Mononuclear cell (primary cell): ENCODE results near the gene ALDH8A1. TPM values are rescaled to one million over a fixed set of nuclear protein-coding genes. Genes with fewer than 3 reads are reported as not detected.
"Not testable (repeated sequence)": the region's sequence is repeated elsewhere in the genome, so short reads cannot be mapped to it uniquely, and the experiment has no call there.

Source experiments
- H3K27me3 ChIP-seq: 2 replicates; pipeline ENCODE4 v1.6.0; 2011; ENCODE audit warnings: low read length, control low read depth; ENCODE audit not compliant: insufficient read depth
- H3K4me1 ChIP-seq: 2 replicates; pipeline ENCODE4 v1.5.1; 2011; ENCODE audit warnings: mild to moderate bottlenecking, low read length, control low read depth; ENCODE audit not compliant: insufficient read depth
- H3K4me3 ChIP-seq: 2 replicates; pipeline ENCODE4 v1.5.1; 2011; ENCODE audit warnings: mild to moderate bottlenecking, low read length, moderate library complexity
- H3K9me3 ChIP-seq: 2 replicates; pipeline ENCODE4 v1.5.1; 2011; ENCODE audit warnings: low read depth, mild to moderate bottlenecking, control low read depth, low read length
- total RNA-seq: library from RNA; depleted of rRNA; stranded (reverse); fragments of >200 nt; gene quantifications from one replicate; pipeline ENCODE4 v1.2.3, GENCODE V29; 2012

ALDH8A1 gene
- total RNA-seq, 1 donor, result 1.5 TPM

GRCh38 chr6:134908906-134909516 is 40.9 kb downstream of the ALDH8A1 start:
- Histone ChIP-seq H3K4me3 (no peak overlapping the region), H3K9me3 (no peaks in the 10 kb centered on the region), H3K4me1 (no peaks in the 10 kb centered on the region), H3K27me3 (no peaks in the 10 kb centered on the region)

- not testable (repeated sequence) for H3K27me3 ChIP-seq, H3K4me3 ChIP-seq, H3K9me3 ChIP-seq, H3K4me1 ChIP-seq
Observed at GRCh38 chr6:134904731-134905130, 45.2 kb downstream of the ALDH8A1 start.

- H3K4me1 ChIP-seq, result no peaks in the 10 kb centered on the region
- no peaks in the 10 kb centered on the region for H3K9me3 ChIP-seq
- no peaks in the 10 kb centered on the region for H3K27me3 ChIP-seq
- no peak overlapping the region for H3K4me3 ChIP-seq
Observed at GRCh38 chr6:134903448-134903847, 46.5 kb downstream of the ALDH8A1 start.

GRCh38 chr6:134902936-134903335 is 47.0 kb downstream of the ALDH8A1 start:
- H3K27me3 ChIP-seq, result no peaks in the 10 kb centered on the region
- H3K9me3 ChIP-seq, result no peaks in the 10 kb centered on the region
- no peaks in the 10 kb centered on the region for H3K4me1 ChIP-seq
- H3K4me3 ChIP-seq, result no peak overlapping the region

- H3K4me1 ChIP-seq, result no peaks in the 10 kb centered on the region
- H3K9me3 ChIP-seq, result no peaks in the 10 kb centered on the region
- no peak overlapping the region for H3K4me3 ChIP-seq
- no peaks in the 10 kb centered on the region for H3K27me3 ChIP-seq
Observed at GRCh38 chr6:134902074-134902861, 47.6 kb downstream of the ALDH8A1 start.

DNA sequence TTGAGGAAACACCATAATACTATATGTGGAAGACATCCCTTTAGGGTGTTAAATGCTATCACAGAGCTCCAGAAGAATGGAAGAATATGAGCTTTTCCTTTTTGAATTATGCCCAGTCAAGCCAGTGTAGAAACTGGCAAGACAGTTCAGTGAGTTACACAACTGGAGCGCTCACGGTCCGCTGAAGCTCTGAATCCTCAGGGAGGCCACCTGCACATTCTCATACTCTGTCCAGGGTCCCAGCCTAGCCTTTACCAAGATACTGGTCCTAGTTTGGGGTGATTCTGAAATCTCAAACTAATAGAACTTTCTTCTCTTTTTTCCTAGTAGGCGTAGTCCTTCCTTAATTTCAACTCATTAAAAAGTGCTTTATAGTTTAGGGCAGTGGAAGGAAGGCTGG is 51.3 kb downstream of the ALDH8A1 start:
- Histone ChIP-seq H3K4me1 (no peaks in the 10 kb centered on the region), H3K4me3 (no peak overlapping the region), H3K27me3 (no peaks in the 10 kb centered on the region), H3K9me3 (no peaks in the 10 kb centered on the region)

DNA sequence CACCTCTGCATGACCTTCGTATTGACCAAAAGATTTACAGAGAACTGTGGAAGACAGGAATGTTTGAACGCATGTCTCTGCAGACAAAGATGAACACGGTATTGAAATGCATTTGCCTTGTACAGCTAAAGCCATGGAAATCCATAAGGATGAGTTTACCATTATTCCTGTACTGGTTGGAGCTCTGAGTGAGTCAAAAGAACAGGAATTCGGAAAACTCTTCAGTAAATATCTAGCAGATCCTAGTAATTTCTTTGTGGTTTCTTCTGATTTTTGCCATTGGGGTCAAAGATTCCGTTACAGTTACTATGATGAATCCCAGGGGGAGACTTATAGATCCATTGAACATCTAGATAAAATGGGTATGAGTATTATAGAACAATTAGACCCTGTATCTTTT is 51.7 kb downstream of the ALDH8A1 start:
- not testable (repeated sequence) for H3K9me3 ChIP-seq, H3K4me1 ChIP-seq, H3K4me3 ChIP-seq, H3K27me3 ChIP-seq

- Histone ChIP-seq H3K9me3 (no peaks in the 10 kb centered on the region), H3K27me3 (no peaks in the 10 kb centered on the region), H3K4me3 (no peak overlapping the region), H3K4me1 (no peaks in the 10 kb centered on the region)
Observed at GRCh38 chr6:134896910-134897309, 53.0 kb downstream of the ALDH8A1 start.

- Histone ChIP-seq H3K4me3 (no peak overlapping the region), H3K27me3 (no peaks in the 10 kb centered on the region), H3K9me3 (no peaks in the 10 kb centered on the region), H3K4me1 (no peaks in the 10 kb centered on the region)
Observed at GRCh38 chr6:134894800-134895199, 55.1 kb downstream of the ALDH8A1 start.

DNA sequence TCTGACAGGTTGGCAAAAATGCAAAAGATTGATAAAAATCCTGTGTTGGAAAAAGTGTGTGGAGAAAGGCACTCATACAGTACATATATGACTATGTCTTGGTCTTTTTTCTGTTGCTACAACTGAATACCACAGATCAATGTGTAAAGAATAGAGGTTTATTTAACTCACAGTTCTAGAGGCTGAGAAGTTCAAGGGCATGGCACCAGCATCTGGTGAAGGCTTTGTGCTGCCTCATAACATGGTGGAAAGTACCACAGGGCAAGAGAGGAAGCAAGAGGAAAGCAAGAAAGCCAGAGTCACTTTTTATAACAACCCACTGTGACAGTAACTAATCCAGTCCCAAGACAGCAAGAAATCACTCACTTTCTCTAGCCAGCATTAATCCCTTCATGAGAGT is 57.5 kb downstream of the ALDH8A1 start:
- Histone ChIP-seq H3K4me1 (no peaks in the 10 kb centered on the region), H3K9me3 (no peaks in the 10 kb centered on the region), H3K27me3 (no peaks in the 10 kb centered on the region), H3K4me3 (no peak overlapping the region)

DNA sequence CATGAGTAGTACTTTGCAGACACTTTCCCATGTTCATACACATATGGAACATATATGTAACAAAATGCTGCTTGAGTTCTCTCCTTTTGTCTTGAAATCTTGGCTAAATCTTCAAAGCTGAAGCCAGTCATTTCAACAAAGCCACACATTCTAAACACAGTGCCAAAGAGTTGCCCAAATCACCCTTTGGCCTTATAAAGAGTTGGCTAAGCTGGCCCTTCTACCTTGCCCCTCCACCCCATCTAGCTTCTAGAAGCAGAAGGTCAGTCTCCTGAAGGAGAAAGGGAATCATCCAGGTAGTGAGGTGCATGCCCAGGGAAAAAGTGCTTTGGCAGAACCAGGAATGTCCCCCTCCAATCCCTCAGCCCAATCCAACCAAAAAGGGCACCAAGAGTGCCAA is 58.3 kb downstream of the ALDH8A1 start:
- H3K4me3 ChIP-seq, result no peak overlapping the region
- H3K4me1 ChIP-seq, result no peaks in the 10 kb centered on the region
- H3K27me3 ChIP-seq, result no peaks in the 10 kb centered on the region
- H3K9me3 ChIP-seq, result no peaks in the 10 kb centered on the region

GRCh38 chr6:134888316-134888715 is 61.6 kb downstream of the ALDH8A1 start:
- H3K4me3 ChIP-seq, result no peak overlapping the region
- no peaks in the 10 kb centered on the region for H3K9me3 ChIP-seq
- H3K27me3 ChIP-seq, result no peaks in the 10 kb centered on the region
- no peaks in the 10 kb centered on the region for H3K4me1 ChIP-seq

DNA sequence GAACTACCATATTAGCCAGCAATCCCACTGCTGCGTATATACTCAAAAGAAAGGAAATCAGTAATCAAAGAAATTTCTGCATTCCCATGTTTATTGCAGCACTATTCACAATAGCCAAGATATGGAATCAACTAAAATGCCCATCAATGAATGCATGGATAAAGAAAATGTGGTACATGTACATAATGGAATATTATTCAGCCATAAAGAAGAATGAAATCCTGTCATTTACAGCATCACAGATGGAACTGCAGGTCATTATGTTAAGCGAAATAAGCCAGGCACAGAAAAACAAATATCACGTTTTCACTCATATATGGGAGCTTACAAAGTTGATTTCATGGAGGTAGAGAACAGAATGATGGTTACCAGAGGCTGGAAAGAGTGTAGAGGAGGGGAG is 65.1 kb downstream of the ALDH8A1 start:
- Histone ChIP-seq H3K9me3 (no peaks in the 10 kb centered on the region), H3K4me1 (no peaks in the 10 kb centered on the region), H3K27me3 (no peaks in the 10 kb centered on the region), H3K4me3 (no peak overlapping the region)

- no peaks in the 10 kb centered on the region for H3K4me1 ChIP-seq
- H3K9me3 ChIP-seq, result no peaks in the 10 kb centered on the region
- no peaks in the 10 kb centered on the region for H3K27me3 ChIP-seq
- H3K4me3 ChIP-seq, result no peak overlapping the region
Observed at GRCh38 chr6:134883314-134883713, 66.6 kb downstream of the ALDH8A1 start.

GRCh38 chr6:134882426-134883038 is 67.4 kb downstream of the ALDH8A1 start:
- H3K4me3 ChIP-seq, result no peak overlapping the region
- H3K27me3 ChIP-seq, result no peaks in the 10 kb centered on the region
- no peaks in the 10 kb centered on the region for H3K4me1 ChIP-seq
- H3K9me3 ChIP-seq, result no peaks in the 10 kb centered on the region
